ENCODE data around the gene METTL26. TPM values are rescaled to one million over a fixed set of nuclear protein-coding genes. Genes with fewer than 3 reads are reported as not detected.

The METTL26 gene
- total RNA-seq, 1 donor from 2014 or later, result 48.7 TPM

DNA sequence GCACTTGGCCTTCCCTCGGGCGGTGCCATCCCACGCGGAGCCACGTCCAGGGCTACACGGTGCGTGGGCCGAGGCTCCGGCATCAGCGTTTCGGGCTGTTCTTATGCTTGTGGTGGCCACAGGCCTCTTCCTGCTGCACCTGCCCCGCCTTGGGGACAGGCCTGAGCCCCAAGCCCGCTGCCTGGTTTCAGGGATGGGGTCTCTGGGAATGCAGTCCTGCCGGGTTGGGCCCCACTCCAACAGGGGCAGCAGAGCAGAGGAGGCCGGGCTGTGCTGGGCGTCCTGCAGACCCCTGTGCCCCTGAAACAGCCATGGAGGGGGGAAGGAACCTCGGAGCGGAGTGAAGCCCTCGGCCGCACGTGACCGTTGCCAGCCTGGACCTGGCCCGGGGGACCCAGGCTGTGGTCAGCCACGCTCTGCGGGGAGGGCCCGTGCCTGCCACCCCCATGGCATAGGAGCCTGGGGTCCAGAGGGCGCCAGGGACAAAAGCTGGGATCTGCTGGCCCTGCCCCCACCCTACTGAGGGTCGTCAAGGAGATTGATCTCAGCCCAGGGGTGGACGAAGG, 5.8 kb downstream of the METTL26 start:
- ChIA-PET POLR2A (no interaction called here), CTCF (no interaction called here)
- peaks cover 19% of the 10 kb centered on the region for H3K36me3 Mint-ChIP-seq (ENCODE audit: low read depth)
- H3K9me3 Mint-ChIP-seq, result no peaks in the 10 kb centered on the region
- no peak overlapping the region for H3K4me3 Mint-ChIP-seq
- no peak for TF ChIP-seq CTCF (IDR thresholded peaks at IDR 0.05)
- H3K27me3 Mint-ChIP-seq, result no peaks in the 10 kb centered on the region
- H3K27ac Mint-ChIP-seq, result no peak overlapping the region
- ATAC-seq (ENCODE audit: low read depth), result no peak
- DNase-seq, result no peak
- peaks cover 4% of the 10 kb centered on the region for H3K4me1 Mint-ChIP-seq
- intact Hi-C loops (cut with micrococcal nuclease), result no loop called here

- ChIA-PET POLR2A (no interaction called here), CTCF (no interaction called here)
- peaks cover 19% of the 10 kb centered on the region for H3K36me3 Mint-ChIP-seq (ENCODE audit: low read depth)
- no peaks in the 10 kb centered on the region for H3K27me3 Mint-ChIP-seq
- no peak overlapping the region for H3K4me3 Mint-ChIP-seq
- H3K27ac Mint-ChIP-seq, result no peak overlapping the region
- H3K4me1 Mint-ChIP-seq, result peaks cover 1% of the 10 kb centered on the region
- H3K9me3 Mint-ChIP-seq, result no peaks in the 10 kb centered on the region
- DNase-seq (no peak), ATAC-seq (ENCODE audit: low read depth) (no peak)
- intact Hi-C loops (cut with micrococcal nuclease), result no loop called here
- no peak for TF ChIP-seq CTCF (IDR thresholded peaks at IDR 0.05)
These were observed 6.3 kb downstream of the METTL26 start for GRCh38 chr16:629833-630248.

- CTCF ChIA-PET, result no interaction called here
- intact Hi-C loops (cut with micrococcal nuclease), result no loop called here
- DNase-seq (no peak), ATAC-seq (ENCODE audit: low read depth) (no peak)
- no peak for TF ChIP-seq CTCF (IDR thresholded peaks at IDR 0.05)
- Mint-ChIP-seq H3K36me3 (ENCODE audit: low read depth) (peaks cover 22% of the 10 kb centered on the region), H3K4me1 (no peaks in the 10 kb centered on the region), H3K27ac (no peak overlapping the region), H3K4me3 (no peak overlapping the region), H3K27me3 (no peaks in the 10 kb centered on the region), H3K9me3 (no peaks in the 10 kb centered on the region)
- POLR2A ChIA-PET, result no interaction called here
These were observed 6.8 kb downstream of the METTL26 start for GRCh38 chr16:629185-629832.

DNA sequence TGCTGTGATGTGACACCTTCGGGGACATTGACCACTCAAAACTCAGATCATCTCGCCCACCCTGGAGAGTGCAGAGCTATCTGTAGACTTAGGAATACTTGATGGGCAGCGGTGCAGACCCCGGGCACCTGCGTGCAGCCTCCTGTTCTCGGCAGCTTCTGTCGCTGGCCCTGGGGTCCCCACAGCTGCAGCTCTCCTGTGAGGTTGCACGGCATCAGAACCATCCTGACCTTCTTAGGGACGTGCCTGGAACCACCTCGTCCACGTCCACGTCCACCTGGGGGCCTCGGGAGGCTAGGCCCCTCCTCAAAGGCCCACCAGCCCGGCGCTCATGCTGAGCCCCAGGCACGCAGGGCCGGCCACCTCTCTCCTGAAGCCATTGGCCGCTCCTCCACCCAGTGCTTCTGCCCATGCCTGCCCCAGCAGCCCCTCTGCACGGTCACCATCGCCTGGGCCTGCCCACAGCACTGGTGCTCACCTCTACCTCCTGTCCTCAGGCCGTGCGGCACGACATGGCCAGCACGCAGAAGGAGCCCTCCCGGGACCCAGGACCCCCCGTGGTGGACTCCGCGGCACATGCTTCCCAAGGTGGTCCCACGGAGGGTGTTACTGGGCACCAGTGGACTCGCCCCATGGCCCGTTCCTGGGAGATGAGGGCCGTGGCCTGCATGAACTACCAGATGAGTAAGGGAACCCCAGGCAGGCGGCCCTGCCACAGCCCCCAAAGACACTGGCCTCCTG, 7.6 kb downstream of the METTL26 start:
- ATAC-seq (ENCODE audit: low read depth) (no peak), DNase-seq (no peak)
- ChIA-PET POLR2A (no interaction called here), CTCF (no interaction called here)
- intact Hi-C loops (cut with micrococcal nuclease), result no loop called here
- peaks cover 22% of the 10 kb centered on the region for H3K36me3 Mint-ChIP-seq (ENCODE audit: low read depth)
- H3K27me3 Mint-ChIP-seq, result no peaks in the 10 kb centered on the region
- no peaks in the 10 kb centered on the region for H3K4me1 Mint-ChIP-seq
- TF ChIP-seq CTCF (IDR thresholded peaks at IDR 0.05), result no peak
- no peaks in the 10 kb centered on the region for H3K9me3 Mint-ChIP-seq
- no peak overlapping the region for H3K4me3 Mint-ChIP-seq
- H3K27ac Mint-ChIP-seq, result no peak overlapping the region

- no peak for TF ChIP-seq CTCF (IDR thresholded peaks at IDR 0.05)
- Mint-ChIP-seq H3K4me3 (no peak overlapping the region), H3K27me3 (no peaks in the 10 kb centered on the region), H3K9me3 (no peaks in the 10 kb centered on the region), H3K27ac (no peak overlapping the region), H3K4me1 (no peaks in the 10 kb centered on the region), H3K36me3 (ENCODE audit: low read depth) (peaks cover 22% of the 10 kb centered on the region)
- intact Hi-C loops (cut with micrococcal nuclease), result no loop called here
- ChIA-PET POLR2A (no interaction called here), CTCF (no interaction called here)
- ATAC-seq (ENCODE audit: low read depth) (no peak), DNase-seq (no peak)
These were observed 8.5 kb downstream of the METTL26 start for GRCh38 chr16:627454-628239.
